ENCODE data around the gene SLC9A9.
"Not testable (repeated sequence)": the region's sequence is repeated elsewhere in the genome, so short reads cannot be mapped to it uniquely, and the experiment has no call there.

SLC9A9 gene

GRCh38 chr3:143535994-143536784, 312.1 kb downstream of the SLC9A9 start:
- DNase-seq = no peak

GRCh38 chr3:143533391-143533790, 314.9 kb downstream of the SLC9A9 start:
- DNase-seq = no peak

- no peak for DNase-seq
Observed at GRCh38 chr3:143532091-143532490, 316.2 kb downstream of the SLC9A9 start.

DNA sequence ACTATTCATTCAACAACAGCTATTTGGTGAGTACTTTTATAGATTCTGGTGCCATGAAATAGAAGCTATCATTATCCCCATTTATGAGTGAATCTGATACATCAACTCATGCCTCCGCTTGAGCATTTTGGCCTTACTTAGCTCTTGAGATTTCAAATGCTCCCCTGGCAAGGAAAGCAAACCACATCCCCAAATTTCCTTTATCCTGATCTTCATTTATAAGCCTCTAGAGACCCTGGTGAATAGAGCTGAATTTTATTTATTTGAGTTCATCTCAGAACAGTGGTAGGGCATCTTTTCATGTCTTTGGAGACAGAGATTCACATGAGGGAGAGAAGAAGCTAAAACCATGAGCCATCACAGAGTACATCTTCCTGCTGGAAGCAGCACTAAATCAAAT, 317.2 kb downstream of the SLC9A9 start:
- DNase-seq = no peak

GRCh38 chr3:143529798-143530197, 318.5 kb downstream of the SLC9A9 start:
- DNase-seq = no peak

GRCh38 chr3:143529018-143529478, 319.2 kb downstream of the SLC9A9 start:
- no peak for DNase-seq

GRCh38 chr3:143526011-143526545, 322.2 kb downstream of the SLC9A9 start:
- no peak for DNase-seq

DNA sequence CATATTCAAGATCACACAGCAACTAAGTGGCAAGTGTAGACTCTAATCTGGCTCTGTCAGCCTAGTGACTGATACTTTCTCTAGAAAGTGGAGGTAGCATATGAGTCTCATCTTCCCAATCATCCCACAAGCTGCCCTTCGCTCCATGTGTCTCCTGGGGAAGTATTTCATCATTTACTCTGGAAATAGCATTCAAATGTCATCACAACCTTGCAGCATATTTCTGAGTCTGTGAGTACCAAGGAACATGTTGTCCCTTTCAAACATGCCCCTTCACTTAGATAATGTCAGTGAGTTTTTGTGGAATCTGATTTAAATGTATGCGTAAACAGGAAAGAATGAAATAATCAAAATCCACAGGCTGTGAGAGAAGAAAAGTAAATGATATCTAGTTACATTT, 322.9 kb downstream of the SLC9A9 start:
- DNase-seq = no peak

DNA sequence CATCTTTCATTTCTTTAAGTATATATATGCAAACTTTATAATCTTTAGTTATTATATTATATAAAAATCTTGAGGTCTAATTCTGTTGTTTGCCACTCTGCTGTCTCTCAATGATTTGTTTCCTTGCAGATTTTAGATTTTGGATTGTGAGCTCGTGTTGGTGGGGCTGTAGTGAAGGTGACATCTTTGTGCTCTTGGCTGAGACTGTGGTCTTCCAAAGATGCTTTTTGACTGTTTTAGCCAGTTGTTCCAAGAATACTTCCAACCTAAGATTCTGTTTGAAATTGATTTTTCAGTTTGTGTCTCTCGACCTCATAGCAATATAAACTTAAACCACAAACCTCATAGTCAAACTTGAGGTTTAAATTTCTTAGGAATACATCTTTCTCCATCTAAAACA, 326.5 kb downstream of the SLC9A9 start:
- DNase-seq = no peak

DNA sequence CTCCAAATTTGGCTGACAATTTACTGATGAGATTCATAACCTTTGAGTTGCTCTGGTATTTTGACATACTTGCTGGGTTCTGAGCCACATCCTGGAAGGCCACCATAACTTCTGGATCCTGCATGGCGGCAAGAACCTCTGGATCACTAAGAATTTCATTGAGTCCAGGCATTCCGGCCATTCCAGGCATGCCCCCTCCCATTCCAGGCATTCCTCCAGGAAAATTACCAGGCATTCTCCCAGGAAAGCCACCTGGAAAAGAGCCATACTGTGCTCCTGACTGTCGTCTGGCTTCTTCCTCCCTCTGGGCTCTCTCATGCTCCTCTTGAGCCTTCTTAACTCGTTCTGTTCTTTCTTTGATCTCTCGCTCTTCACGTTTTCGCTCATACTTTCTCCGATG, 331.1 kb downstream of the SLC9A9 start:
- not testable (repeated sequence) for DNase-seq

- no peak for DNase-seq
Observed at GRCh38 chr3:143514874-143515273, 333.4 kb downstream of the SLC9A9 start.

DNA sequence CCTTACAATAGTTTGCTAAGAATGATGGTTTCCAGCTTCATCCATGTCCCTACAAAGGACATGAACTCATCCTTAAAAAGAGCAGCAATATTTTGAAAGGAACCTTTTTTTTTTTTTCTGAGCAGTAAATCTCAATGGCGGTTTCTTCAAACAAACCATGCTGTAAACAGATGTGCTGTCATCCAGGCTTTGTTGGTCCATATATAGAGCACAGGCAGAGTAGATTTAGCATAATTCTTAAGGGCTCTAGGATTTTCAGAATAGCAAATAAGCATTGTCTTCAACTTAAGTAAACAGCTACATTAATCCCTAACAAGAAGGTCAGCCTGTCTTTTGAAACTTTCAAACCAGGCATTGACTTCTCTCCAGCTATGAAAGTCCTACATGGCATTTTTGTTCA, 334.2 kb downstream of the SLC9A9 start:
- DNase-seq = no peak

- DNase-seq = no peak
Observed at GRCh38 chr3:143511174-143511879, 336.9 kb downstream of the SLC9A9 start.

GRCh38 chr3:143510601-143511000, 337.7 kb downstream of the SLC9A9 start:
- no peak for DNase-seq

DNA sequence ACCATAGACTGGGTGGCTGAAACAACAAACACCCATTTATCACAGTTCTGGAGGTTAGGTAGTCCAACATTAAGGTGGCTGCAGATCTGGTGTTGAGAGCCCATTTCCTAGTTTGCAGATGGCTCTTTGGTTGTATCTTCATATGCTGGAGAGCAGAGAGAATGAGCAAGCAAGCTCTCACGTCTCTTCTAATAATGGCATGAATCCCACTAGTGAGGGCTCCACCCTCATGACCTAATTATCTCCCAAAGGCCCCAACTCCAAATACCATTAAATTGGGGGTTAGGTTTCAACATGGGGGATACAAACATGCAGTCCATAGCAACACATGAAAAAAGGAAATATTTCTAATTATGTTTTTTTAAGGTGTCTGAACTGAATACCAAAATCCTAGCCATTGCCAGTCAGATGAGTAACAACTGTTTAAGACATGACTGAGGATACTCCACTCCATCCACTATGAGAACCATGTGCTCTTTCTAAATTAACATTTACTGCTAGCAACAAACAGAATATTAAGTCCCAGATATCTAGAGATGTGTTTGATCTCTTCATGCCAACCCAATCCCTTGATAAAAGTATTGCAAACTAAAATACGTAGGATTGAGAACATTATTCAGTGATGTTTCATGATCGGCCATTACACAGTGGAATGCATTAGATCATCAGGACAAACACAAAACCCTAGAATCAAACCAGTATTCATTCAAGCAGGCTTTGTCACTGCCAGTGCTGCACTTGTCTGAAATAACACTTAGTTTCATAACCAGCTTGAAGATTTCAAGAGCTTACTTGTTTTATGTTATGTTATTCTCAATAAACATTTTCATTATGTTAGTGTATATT, 340.3 kb downstream of the SLC9A9 start:
- no peak for DNase-seq

DNA sequence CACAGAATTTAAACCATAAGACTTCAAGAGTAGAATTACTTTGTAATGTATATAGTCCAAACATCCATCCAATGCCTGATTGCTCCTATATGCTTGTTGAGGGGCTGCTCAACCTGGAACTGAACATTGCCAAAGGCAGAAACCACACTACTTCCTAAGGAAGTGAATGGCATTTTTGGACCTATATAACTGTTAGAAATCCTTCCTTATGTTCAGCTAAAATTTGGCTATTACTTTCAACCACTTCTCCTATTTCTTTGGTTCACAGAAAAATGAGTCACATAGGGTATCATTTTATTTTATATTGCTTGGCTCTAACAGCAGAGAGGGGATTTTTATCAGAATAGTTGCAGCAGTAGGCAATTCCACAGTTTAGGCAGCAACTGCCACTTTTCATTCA, 342.1 kb downstream of the SLC9A9 start:
- no peak for DNase-seq

GRCh38 chr3:143503325-143503885, 344.9 kb downstream of the SLC9A9 start:
- no peak for DNase-seq

DNA sequence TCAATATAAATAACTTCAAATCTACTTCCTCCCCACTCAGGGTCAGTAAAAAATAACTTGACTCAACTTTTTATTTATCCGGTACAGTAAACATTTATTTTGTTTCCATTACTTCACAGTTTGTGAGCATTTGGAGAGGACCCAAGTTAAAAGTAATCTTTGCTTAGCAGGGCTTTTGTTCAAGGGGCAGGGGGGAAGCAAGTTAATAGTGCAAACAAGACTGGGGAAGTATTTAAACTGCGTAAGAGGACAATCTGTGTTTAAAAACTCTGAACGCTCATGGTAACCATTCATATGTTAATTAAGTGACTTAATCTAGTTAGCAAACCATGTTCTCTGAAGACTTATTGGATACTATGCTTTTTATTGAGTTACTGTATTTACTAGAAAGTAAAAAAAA, 346.2 kb downstream of the SLC9A9 start:
- no peak for DNase-seq

DNA sequence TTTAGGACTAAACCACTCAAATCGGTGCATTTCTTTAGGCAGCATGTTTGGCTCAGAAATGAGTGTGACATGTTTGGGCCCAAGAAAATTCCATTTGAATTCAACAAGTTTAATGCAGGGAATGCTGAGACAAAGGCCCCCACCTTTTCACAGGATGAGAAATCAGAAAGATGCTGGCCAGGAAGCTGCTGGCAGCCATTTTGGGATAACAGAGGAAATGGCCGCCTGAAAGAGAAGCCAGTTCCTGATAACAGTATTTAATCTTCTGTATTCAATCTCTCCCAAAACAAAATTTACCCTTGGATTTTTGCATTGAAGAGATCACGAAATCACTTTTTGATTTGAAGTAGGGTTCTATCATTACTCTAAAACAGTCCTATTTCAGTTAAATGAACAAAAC, 350.9 kb downstream of the SLC9A9 start:
- DNase-seq = no peak

- DNase-seq = no peak
Observed at GRCh38 chr3:143496191-143496590, 352.1 kb downstream of the SLC9A9 start.

GRCh38 chr3:143495527-143495926, 352.7 kb downstream of the SLC9A9 start:
- DNase-seq = no peak

GRCh38 chr3:143486611-143487010, 361.7 kb downstream of the SLC9A9 start:
- no peak for DNase-seq

Measured in GOT3 (cell line).